PFSK-1 (cell line): ENCODE measurements around the gene AFAP1L1.

Experiments
- FOXP2 ChIP-seq: optimal IDR thresholded peaks from 2 replicates; pipeline ENCODE3; 2011; ENCODE audit warnings: borderline replicate concordance, control low read depth, inconsistent platforms; ENCODE audit not compliant: insufficient read depth; ENCODE audit errors: extremely low read length, extremely low read depth
- POLR2AphosphoS5 ChIP-seq: IDR thresholded peaks from 2 replicates; pipeline ENCODE4 v1.6.1; 2012; ENCODE audit warnings: low read depth, mild to moderate bottlenecking, control low read depth, low read length, moderate library complexity
- SIN3A ChIP-seq: IDR thresholded peaks from 2 replicates; pipeline ENCODE4 v1.6.1; 2012; ENCODE audit warnings: mild to moderate bottlenecking, low read length, moderate library complexity, borderline replicate concordance; ENCODE audit not compliant: insufficient read depth
- TAF1 ChIP-seq: IDR thresholded peaks from 2 replicates; pipeline ENCODE4 v1.6.1; 2012; ENCODE audit warnings: low read length, control low read depth, borderline replicate concordance; ENCODE audit not compliant: insufficient read depth
- TF ChIP-seq, protein P1 (sequence below), 2 experiments: IDR thresholded peaks; 2 replicates each; pipeline versions ENCODE4 v1.6.1 to v1.8.0; 2011 to 2012; ENCODE audit warnings: low read depth in 2 of 2, low read length in 2 of 2, control low read depth in 1 of 2, inconsistent platforms in 1 of 2, mild to moderate bottlenecking in 1 of 2, moderate library complexity in 1 of 2; ENCODE audit not compliant: insufficient read depth in 1 of 2

Gene AFAP1L1

DNA sequence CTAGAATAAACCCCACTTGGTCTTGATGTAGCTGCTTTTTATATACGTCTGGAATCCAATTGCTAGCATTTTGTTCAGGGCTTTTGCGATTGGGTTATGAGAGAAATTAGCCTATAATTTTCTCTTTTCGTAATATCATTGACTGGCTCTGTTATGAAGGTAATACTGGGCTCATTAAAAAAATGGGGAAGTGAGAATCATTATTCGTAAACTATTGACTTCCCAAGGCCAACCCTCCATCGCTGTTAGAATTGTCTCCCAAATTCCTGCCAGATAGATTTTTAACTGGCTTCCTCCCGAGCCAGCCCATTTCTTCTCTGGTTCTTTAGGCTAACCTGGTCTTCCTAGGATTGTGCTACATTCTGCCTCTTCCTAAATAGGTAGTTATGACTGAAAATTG lies 37.7 kb downstream of the AFAP1L1 start:
- TF ChIP-seq, protein P1, sequence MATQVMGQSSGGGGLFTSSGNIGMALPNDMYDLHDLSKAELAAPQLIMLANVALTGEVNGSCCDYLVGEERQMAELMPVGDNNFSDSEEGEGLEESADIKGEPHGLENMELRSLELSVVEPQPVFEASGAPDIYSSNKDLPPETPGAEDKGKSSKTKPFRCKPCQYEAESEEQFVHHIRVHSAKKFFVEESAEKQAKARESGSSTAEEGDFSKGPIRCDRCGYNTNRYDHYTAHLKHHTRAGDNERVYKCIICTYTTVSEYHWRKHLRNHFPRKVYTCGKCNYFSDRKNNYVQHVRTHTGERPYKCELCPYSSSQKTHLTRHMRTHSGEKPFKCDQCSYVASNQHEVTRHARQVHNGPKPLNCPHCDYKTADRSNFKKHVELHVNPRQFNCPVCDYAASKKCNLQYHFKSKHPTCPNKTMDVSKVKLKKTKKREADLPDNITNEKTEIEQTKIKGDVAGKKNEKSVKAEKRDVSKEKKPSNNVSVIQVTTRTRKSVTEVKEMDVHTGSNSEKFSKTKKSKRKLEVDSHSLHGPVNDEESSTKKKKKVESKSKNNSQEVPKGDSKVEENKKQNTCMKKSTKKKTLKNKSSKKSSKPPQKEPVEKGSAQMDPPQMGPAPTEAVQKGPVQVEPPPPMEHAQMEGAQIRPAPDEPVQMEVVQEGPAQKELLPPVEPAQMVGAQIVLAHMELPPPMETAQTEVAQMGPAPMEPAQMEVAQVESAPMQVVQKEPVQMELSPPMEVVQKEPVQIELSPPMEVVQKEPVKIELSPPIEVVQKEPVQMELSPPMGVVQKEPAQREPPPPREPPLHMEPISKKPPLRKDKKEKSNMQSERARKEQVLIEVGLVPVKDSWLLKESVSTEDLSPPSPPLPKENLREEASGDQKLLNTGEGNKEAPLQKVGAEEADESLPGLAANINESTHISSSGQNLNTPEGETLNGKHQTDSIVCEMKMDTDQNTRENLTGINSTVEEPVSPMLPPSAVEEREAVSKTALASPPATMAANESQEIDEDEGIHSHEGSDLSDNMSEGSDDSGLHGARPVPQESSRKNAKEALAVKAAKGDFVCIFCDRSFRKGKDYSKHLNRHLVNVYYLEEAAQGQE (IDR thresholded peaks at IDR 0.05; ENCODE audit: insufficient read depth in 1 of 2, low read depth in 2 of 2, low read length in 2 of 2), result no peak
- TF ChIP-seq POLR2AphosphoS5 (no peak), FOXP2 (no peak), TAF1 (no peak), SIN3A (no peak)

DNA sequence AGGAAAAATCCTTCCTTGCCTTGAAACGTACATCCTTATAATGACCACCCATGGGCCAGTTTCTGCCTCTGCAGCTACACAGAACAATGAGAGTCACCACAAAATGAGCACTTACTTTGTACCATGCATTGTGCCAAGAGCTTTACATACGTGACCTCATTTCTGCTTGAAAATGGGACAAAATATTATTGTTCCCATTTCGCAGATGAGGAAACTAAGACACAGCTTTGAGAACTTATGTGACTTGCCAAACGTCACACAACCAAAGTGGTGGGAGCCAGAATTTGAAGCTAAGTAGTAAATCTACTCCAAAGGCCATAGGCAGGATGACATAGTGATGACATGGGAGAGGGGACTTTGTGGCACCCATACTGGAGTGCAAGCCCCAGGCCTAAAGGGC lies 38.8 kb downstream of the AFAP1L1 start:
- TF ChIP-seq TAF1 (no peak), FOXP2 (no peak), POLR2AphosphoS5 (no peak)
- TF ChIP-seq, protein P1 (IDR thresholded peaks at IDR 0.05; ENCODE audit: insufficient read depth in 1 of 2, low read depth in 2 of 2, low read length in 2 of 2), result no peak

DNA sequence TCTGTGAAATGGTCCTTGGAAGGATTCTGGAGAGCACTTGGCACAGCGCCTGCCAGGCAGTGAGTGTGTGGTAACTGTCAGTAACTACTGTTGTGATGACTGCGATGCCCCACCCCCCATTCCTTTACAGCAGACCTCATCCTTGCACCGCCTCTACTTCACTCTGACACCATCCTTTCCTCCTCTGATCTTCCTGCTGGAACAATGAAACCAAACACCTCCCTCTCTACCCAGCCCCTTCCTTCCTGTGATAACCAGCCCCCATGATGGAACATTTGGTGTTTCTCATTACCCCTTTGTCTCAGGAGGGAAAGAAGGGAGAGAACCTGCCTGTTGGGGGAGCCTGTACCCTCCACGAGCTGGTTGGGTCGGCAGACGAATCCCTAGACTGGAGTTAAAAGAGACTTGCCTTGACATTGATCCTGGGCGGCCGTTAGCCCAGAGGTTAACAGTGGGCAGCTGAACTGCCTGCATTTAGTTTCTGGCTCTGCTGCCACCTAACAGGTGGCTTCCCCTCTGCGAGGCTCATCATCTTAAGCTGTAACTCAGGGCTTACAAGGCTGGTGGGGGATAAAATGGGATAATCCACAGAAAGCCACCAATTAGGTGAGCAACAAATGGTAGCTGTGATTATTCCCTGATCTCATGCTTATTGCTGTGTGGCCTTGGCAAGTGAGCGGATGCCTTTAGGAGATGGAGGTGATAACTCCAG lies 39.4 kb downstream of the AFAP1L1 start:
- TF ChIP-seq SIN3A (no peak), TAF1 (no peak), FOXP2 (no peak), POLR2AphosphoS5 (no peak)
- TF ChIP-seq, protein P1 (IDR thresholded peaks at IDR 0.05; ENCODE audit: insufficient read depth in 1 of 2, low read depth in 2 of 2, low read length in 2 of 2), result no peak

DNA sequence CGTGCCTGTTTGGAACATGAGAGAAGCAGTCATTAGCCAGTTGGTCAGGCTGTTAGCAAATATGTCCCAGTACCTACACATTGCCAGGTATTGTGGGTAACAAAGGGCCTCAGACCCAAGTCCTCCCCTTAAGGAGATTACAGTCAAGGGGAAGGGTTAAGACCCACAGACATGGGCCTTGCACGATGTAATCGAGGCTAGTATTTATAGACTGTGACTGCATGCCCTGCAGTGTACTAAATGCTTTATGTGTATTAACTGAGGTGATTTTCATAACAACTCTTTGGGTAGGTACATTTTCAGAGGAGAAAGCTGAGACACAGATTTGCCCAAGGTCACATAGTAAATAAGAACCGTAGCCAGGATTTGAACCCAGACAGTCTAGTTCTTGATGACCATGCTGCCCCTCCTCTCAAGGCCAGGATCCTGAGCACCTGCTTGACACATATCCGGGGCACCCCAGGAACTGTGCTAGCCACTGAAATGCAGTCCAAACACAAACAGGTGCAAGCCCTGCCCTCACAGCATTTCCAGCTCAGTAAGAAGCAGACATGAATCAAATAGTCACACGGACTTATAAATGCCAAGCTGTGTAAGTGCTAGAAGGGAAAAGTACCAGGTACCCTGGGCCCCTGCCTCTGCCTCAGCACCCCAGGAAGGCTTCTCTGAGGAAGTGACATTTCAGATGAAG lies 41.6 kb downstream of the AFAP1L1 start:
- TF ChIP-seq FOXP2 (no peak), SIN3A (no peak), POLR2AphosphoS5 (no peak), TAF1 (no peak)
- TF ChIP-seq, protein P1 (IDR thresholded peaks at IDR 0.05; ENCODE audit: insufficient read depth in 1 of 2, low read depth in 2 of 2, low read length in 2 of 2), result no peak
